Spleen (tissue), 11 donors: Measurements from ENCODE around the gene ALKBH4. TPM values are rescaled to one million over a fixed set of nuclear protein-coding genes. Genes with fewer than 3 reads are reported as not detected.

Source experiments
- DNase-seq: peaks from one replicate; pipeline ENCODE4 v3.0.0-alpha.2; 2020
- H3K27ac ChIP-seq, 8 donors: fragments of 200-600 bp; sonication (generic) in 7 of 8; 1 replicate in 4 of 8; 2 replicates in 4 of 8; pipeline versions ENCODE4 v1.5.0 to v1.8.0; 2016 to 2021; ENCODE audit warnings: inconsistent platforms in 4 of 8, mild to moderate bottlenecking in 4 of 8, moderate library complexity in 1 of 8
- H3K27me3 ChIP-seq, 7 donors: fragments of 200-600 bp; sonication (generic) in 6 of 7; replicated peaks in 1 of 7; 1 replicate in 4 of 7; 2 replicates in 3 of 7; pipeline versions ENCODE4 v1.5.0 to v1.8.0; 2016 to 2021; ENCODE audit warnings: inconsistent platforms in 3 of 7, mild to moderate bottlenecking in 1 of 7
- H3K36me3 ChIP-seq, 6 donors: fragments of 200-600 bp; sonication (generic) in 5 of 6; 1 replicate in 4 of 6; 2 replicates in 2 of 6; pipeline versions ENCODE4 v1.5.0 to v1.8.0; 2016 to 2021; ENCODE audit warnings: inconsistent platforms in 2 of 6
- H3K4me1 ChIP-seq, 6 donors: fragments of 200-600 bp; sonication (generic) in 5 of 6; 1 replicate in 3 of 6; 2 replicates in 3 of 6; pipeline versions ENCODE4 v1.5.0 to v1.8.0; 2016 to 2021; ENCODE audit warnings: inconsistent platforms in 3 of 6
- H3K4me3 ChIP-seq, 8 donors: fragments of 200-600 bp; sonication (generic) in 7 of 8; 1 replicate in 4 of 8; 2 replicates in 4 of 8; pipeline versions ENCODE4 v1.5.0 to v1.8.0; 2016 to 2021; ENCODE audit warnings: inconsistent platforms in 4 of 8, mild to moderate bottlenecking in 4 of 8, moderate library complexity in 2 of 8
- H3K9me3 ChIP-seq, 8 donors: fragments of 200-600 bp; sonication (generic) in 7 of 8; 1 replicate in 4 of 8; 2 replicates in 4 of 8; pipeline versions ENCODE4 v1.5.0 to v1.8.0; 2016 to 2021; ENCODE audit warnings: inconsistent platforms in 4 of 8
- CTCF ChIP-seq, 11 experiments: fragments of 200-600 bp in 7 of 11; fragments of 450-650 bp in 4 of 11; sonication (generic) in 4 of 11; IDR thresholded peaks in 8 of 11; conservative IDR thresholded peaks in 3 of 11; 1 replicate in 7 of 11; 2 replicates in 4 of 11; pipeline versions ENCODE4 v1.4.0 to v1.8.0; 2016 to 2021; ENCODE audit warnings: antibody characterized with exemption in 11 of 11, inconsistent platforms in 4 of 11, mild to moderate bottlenecking in 1 of 11
- POLR2A ChIP-seq, 3 donors: fragments of 450-650 bp; IDR thresholded peaks; one replicate each; pipeline ENCODE4 v1.5.1; 2017; ENCODE audit warnings: antibody characterized with exemption in 3 of 3, mild to moderate bottlenecking in 1 of 3
- POLR2AphosphoS5 ChIP-seq, 3 donors: sonication (generic); formaldehyde crosslinking; IDR thresholded peaks; one replicate each; pipeline ENCODE4 v1.5.1; 2017; ENCODE audit warnings: antibody characterized with exemption in 3 of 3
- WGBS, 5 donors: extraction: QIAGEN DNeasy Blood & Tissue Kit in 3 of 5; methylation state at CpG; one replicate each; pipeline versions ENCODE4 v1.1.5 to v1.1.7; 2013 to 2018; 5-methylcytosine and 5-hydroxymethylcytosine counted together
- intact Hi-C: fragments of 100-400 bp; cut with DNase I; formaldehyde crosslinking; loops from one replicate; pipeline ENCODE4 v1.15.0; 2023; ENCODE audit warnings: low total_unique reads
- polyA plus RNA-seq, 3 donors: library from polyadenylated mRNA; stranded (reverse); fragments of 200-250 nt; gene quantifications; one replicate each; pipeline ENCODE4 v1.2.1, GENCODE V29; 2013
- total RNA-seq, 7 donors: library from RNA; depleted of rRNA in 3 of 7; stranded (reverse); fragments of >200 nt in 3 of 7; fragmentation: NEBNext Ultra II Directional in 4 of 7; extraction: Animal tissue kit (Norgen Biotek cat#: 25700) in 4 of 7; gene quantifications; one replicate each; pipeline versions ENCODE4 v1.1.0 to v1.2.1, GENCODE V29; 2016 to 2021
- donor health status: healthy with polysubstance abuse.
- donor health status: DM: no; HTN: no; CAD: no; lungs with moderate emphysema.
- donor health status: DM: no; HTN: no; CAD: no.
- donor health status: Bipolar disorder and iron deficiency.
- donor health status: healthy.
- donor health status: DM: no; HTN: no; CAD: no.
- donor health status: DM: yes; HTN: yes; CAD: no.

Gene ALKBH4
- total and polyA plus RNA-seq, 10 donors = 9.0 to 15.1 (median 10.6) TPM

- 45 to 60% (median 48%) methylated on average over 3 of the region's 3 CpGs for WGBS, 5 donors
- H3K4me3 ChIP-seq = no peak overlapping the region
- no peaks in the 10 kb centered on the region for H3K9me3 ChIP-seq
- H3K27ac ChIP-seq = peak overlapping the region; percentile 34 to 99 (median 86)
- no peaks in the 10 kb centered on the region for H3K27me3 ChIP-seq
- intact Hi-C loops = no loop called here
- peaks cover 39 to 100% (median 86%) of the 10 kb centered on the region in 6 donors for H3K4me1 ChIP-seq
- peaks cover 0 to 86% (median 7%) of the 10 kb centered on the region in 6 donors for H3K36me3 ChIP-seq
- no peak for DNase-seq
- TF ChIP-seq POLR2AphosphoS5 (IDR thresholded peaks at IDR 0.05) (peak in 1 of 3 donors; percentile 40), CTCF (IDR thresholded peaks at IDR 0.05 in 8 of 11, conservative IDR thresholded peaks at IDR 0.05 in 3 of 11) (no peak), POLR2A (IDR thresholded peaks at IDR 0.05) (no peak)
Observed at GRCh38 chr7:102417105-102417504, 47.6 kb downstream of the ALKBH4 start.

GRCh38 chr7:102416406-102416805 lies 48.3 kb downstream of the ALKBH4 start:
- Histone ChIP-seq H3K4me1 (peaks cover 39 to 98% (median 81%) of the 10 kb centered on the region in 6 donors), H3K4me3 (peak overlapping the region in 1 of 8 donors; percentile 52), H3K27me3 (no peaks in the 10 kb centered on the region), H3K36me3 (peaks cover 0 to 86% (median 10%) of the 10 kb centered on the region in 6 donors), H3K9me3 (no peaks in the 10 kb centered on the region), H3K27ac (peak overlapping the region; percentile 75 to 99 (median 86))
- no peak for DNase-seq
- intact Hi-C loops = no loop called here
- WGBS, 5 donors = 81 to 84% (median 82%) methylated on average over 6 of the region's 6 CpGs
- no peak for TF ChIP-seq POLR2AphosphoS5 (IDR thresholded peaks at IDR 0.05)
- TF ChIP-seq POLR2A (IDR thresholded peaks at IDR 0.05) = no peak
- no peak for TF ChIP-seq CTCF (IDR thresholded peaks at IDR 0.05 in 8 of 11, conservative IDR thresholded peaks at IDR 0.05 in 3 of 11)

- intact Hi-C loops = no loop called here
- TF ChIP-seq CTCF (IDR thresholded peaks at IDR 0.05 in 8 of 11, conservative IDR thresholded peaks at IDR 0.05 in 3 of 11) (no peak), POLR2AphosphoS5 (IDR thresholded peaks at IDR 0.05) (peak; percentile 71 to 85 (median 77))
- peaks cover 0 to 86% (median 17%) of the 10 kb centered on the region in 6 donors for H3K36me3 ChIP-seq
- H3K4me3 ChIP-seq = peak overlapping the region in 1 of 8 donors; percentile 52
- DNase-seq = peak; percentile 92
- H3K27me3 ChIP-seq = no peaks in the 10 kb centered on the region
- 19 to 33% (median 27%) methylated on average over 12 of the region's 12 CpGs for WGBS, 5 donors
- H3K27ac ChIP-seq = peak overlapping the region; percentile 75 to 99 (median 86)
- peaks cover 34 to 92% (median 74%) of the 10 kb centered on the region in 6 donors for H3K4me1 ChIP-seq
- no peaks in the 10 kb centered on the region for H3K9me3 ChIP-seq
Observed at GRCh38 chr7:102415685-102416225, 48.9 kb downstream of the ALKBH4 start.

- 91 to 98% (median 95%) methylated on average over 4 of the region's 4 CpGs for WGBS, 5 donors
- Histone ChIP-seq H3K4me1 (peaks cover 31 to 81% (median 57%) of the 10 kb centered on the region in 6 donors), H3K27me3 (no peaks in the 10 kb centered on the region), H3K9me3 (peaks cover 0 to 7% (median 2%) of the 10 kb centered on the region in 8 donors), H3K27ac (no peak overlapping the region), H3K36me3 (peaks cover 0 to 96% (median 34%) of the 10 kb centered on the region in 6 donors), H3K4me3 (no peak overlapping the region)
- intact Hi-C loops = no loop called here
- no peak for DNase-seq
- TF ChIP-seq POLR2A (IDR thresholded peaks at IDR 0.05) = no peak
- no peak for TF ChIP-seq POLR2AphosphoS5 (IDR thresholded peaks at IDR 0.05)
- TF ChIP-seq CTCF (IDR thresholded peaks at IDR 0.05 in 8 of 11, conservative IDR thresholded peaks at IDR 0.05 in 3 of 11) = no peak
Observed at GRCh38 chr7:102413611-102414010, 51.1 kb downstream of the ALKBH4 start.
